KOPT-K1 (cell line): ENCODE measurements around the gene LAMTOR4.

Source experiments
- H3K27ac ChIP-seq: fragments of 200-600 bp; sonication (generic); 2 replicates; pipeline ENCODE4 v1.5.1; 2016; ENCODE audit warnings: antibody characterized with exemption, mild to moderate bottlenecking, low read depth, low read length; ENCODE audit not compliant: poor library complexity, severe bottlenecking
- H3K36me3 ChIP-seq: fragments of 200-600 bp; sonication (generic); 2 replicates; pipeline ENCODE4 v1.5.1; 2017; ENCODE audit warnings: antibody characterized with exemption, mild to moderate bottlenecking, low read length, moderate library complexity; ENCODE audit not compliant: insufficient read depth
- H3K9me3 ChIP-seq: fragments of 200-600 bp; sonication (generic); 2 replicates; pipeline ENCODE4 v1.5.1; 2017; ENCODE audit warnings: antibody characterized with exemption, low read length, mild to moderate bottlenecking; ENCODE audit not compliant: insufficient read depth, poor library complexity, severe bottlenecking

LAMTOR4 gene

GRCh38 chr7:100155553-100156317, 7.0 kb downstream of the LAMTOR4 start:
- peaks cover 61% of the 10 kb centered on the region for H3K36me3 ChIP-seq
- H3K27ac ChIP-seq: peak overlapping the region; percentile 84
- no peaks in the 10 kb centered on the region for H3K9me3 ChIP-seq

- peaks cover 61% of the 10 kb centered on the region for H3K36me3 ChIP-seq
- no peaks in the 10 kb centered on the region for H3K9me3 ChIP-seq
- H3K27ac ChIP-seq: peak overlapping the region; percentile 84
These were observed 7.8 kb downstream of the LAMTOR4 start for GRCh38 chr7:100156331-100157068.

- Histone ChIP-seq H3K27ac (peak overlapping the region; percentile 84), H3K36me3 (peaks cover 56% of the 10 kb centered on the region), H3K9me3 (no peaks in the 10 kb centered on the region)
These were observed 8.3 kb downstream of the LAMTOR4 start for GRCh38 chr7:100157069-100157333.

GRCh38 chr7:100157334-100158228, 8.9 kb downstream of the LAMTOR4 start:
- H3K9me3 ChIP-seq: no peaks in the 10 kb centered on the region
- H3K27ac ChIP-seq: peak overlapping the region; percentile 84
- H3K36me3 ChIP-seq: peaks cover 50% of the 10 kb centered on the region

- no peaks in the 10 kb centered on the region for H3K9me3 ChIP-seq
- H3K36me3 ChIP-seq: peaks cover 41% of the 10 kb centered on the region
These were observed 9.7 kb downstream of the LAMTOR4 start, which contains the start of gene TRAPPC14 for GRCh38 chr7:100158229-100159098. Gene TRAPPC14, minus strand, starts transcription at chr7:100158723. Its CDS starts 224 bp downstream, at chr7:100158499.

GRCh38 chr7:100159099-100159623, 10.4 kb downstream of the LAMTOR4 start:
- peaks cover 34% of the 10 kb centered on the region for H3K36me3 ChIP-seq
- peak overlapping the region; percentile 84 for H3K27ac ChIP-seq
- H3K9me3 ChIP-seq: no peaks in the 10 kb centered on the region

More at GRCh38 chr7:100158229-100159098, 9.7 kb downstream of the LAMTOR4 start, which contains the start of gene TRAPPC14:
- peak within 1 kb of the TSS; percentile 84 for H3K27ac ChIP-seq

- H3K27ac ChIP-seq: no peak overlapping the region
- no peaks in the 10 kb centered on the region for H3K9me3 ChIP-seq
- H3K36me3 ChIP-seq: peaks cover 25% of the 10 kb centered on the region
These were observed 11.3 kb downstream of the LAMTOR4 start for GRCh38 chr7:100160067-100160466.

- no peaks in the 10 kb centered on the region for H3K36me3 ChIP-seq
- H3K9me3 ChIP-seq: no peaks in the 10 kb centered on the region
- peak overlapping the region; percentile 43 for H3K27ac ChIP-seq
These were observed 14.4 kb downstream of the LAMTOR4 start for GRCh38 chr7:100163006-100163531.

GRCh38 chr7:100163871-100164270, 15.2 kb downstream of the LAMTOR4 start:
- H3K9me3 ChIP-seq: no peaks in the 10 kb centered on the region
- peak overlapping the region; percentile 43 for H3K27ac ChIP-seq
- no peaks in the 10 kb centered on the region for H3K36me3 ChIP-seq

GRCh38 chr7:100166317-100166940, 17.7 kb downstream of the LAMTOR4 start:
- peak overlapping the region; percentile 66 for H3K27ac ChIP-seq
- H3K36me3 ChIP-seq: no peaks in the 10 kb centered on the region
- H3K9me3 ChIP-seq: no peaks in the 10 kb centered on the region

GRCh38 chr7:100166970-100167911, 18.5 kb downstream of the LAMTOR4 start:
- H3K9me3 ChIP-seq: no peaks in the 10 kb centered on the region
- H3K36me3 ChIP-seq: no peaks in the 10 kb centered on the region
- peak overlapping the region; percentile 66 for H3K27ac ChIP-seq

- H3K36me3 ChIP-seq: no peaks in the 10 kb centered on the region
- peak overlapping the region; percentile 66 for H3K27ac ChIP-seq
- no peaks in the 10 kb centered on the region for H3K9me3 ChIP-seq
These were observed 19.2 kb downstream of the LAMTOR4 start for GRCh38 chr7:100167912-100168323.
